Measurements from ENCODE around the gene SGCD. TPM values are rescaled to one million over a fixed set of nuclear protein-coding genes. Genes with fewer than 3 reads are reported as not detected.

Gene SGCD
- polyA plus RNA-seq, 1 donor (not counting 4 experiments of a cell fraction or from before 2014, with no cell fraction given) = not detected

GRCh38 chr5:156515121-156515520 lies 188.2 kb downstream of the SGCD start:
- Histone ChIP-seq H3K9me3 (ENCODE audit: control insufficient read depth, low read depth, low read length) (no peaks in the 10 kb centered on the region), H4K20me1 (ENCODE audit: control insufficient read depth, extremely low read depth, insufficient read depth, low read length) (no peaks in the 10 kb centered on the region), H3K4me3 (ENCODE audit: control insufficient read depth in 2 of 3, extremely low read depth in 1 of 3, insufficient read depth in 2 of 3, low read depth in 1 of 3, low read length in 3 of 3) (no peak overlapping the region), H3K4me1 (ENCODE audit: control insufficient read depth, extremely low read depth, insufficient read depth, low read length) (no peaks in the 10 kb centered on the region), H3K79me2 (ENCODE audit: control insufficient read depth, insufficient read depth, low read length) (no peaks in the 10 kb centered on the region), H3K27ac (ENCODE audit: control insufficient read depth, insufficient read depth, low read length) (no peak overlapping the region), H3K27me3 (ENCODE audit: control insufficient read depth, extremely low read depth, insufficient read depth, low read length) (no peaks in the 10 kb centered on the region), H3K36me3 (ENCODE audit: control insufficient read depth in 2 of 2, extremely low read depth in 1 of 2, insufficient read depth in 2 of 2, low read length in 2 of 2) (no peaks in the 10 kb centered on the region), H3K9me1 (ENCODE audit: control insufficient read depth, extremely low read depth, insufficient read depth, low read length) (no peaks in the 10 kb centered on the region), H2AFZ (ENCODE audit: control insufficient read depth, low read length) (no peak overlapping the region), H3K4me2 (ENCODE audit: control insufficient read depth, extremely low read depth, insufficient read depth, low read depth, low read length) (no peak overlapping the region), H3K9ac (ENCODE audit: control insufficient read depth, extremely low read depth, insufficient read depth, low read length) (no peak overlapping the region)
- dilution Hi-C loops (cut with MboI; ENCODE audit: extremely low pct_ligation_motif_present, low sequenced_read_pairs) = no loop called here
- DNase-seq (ENCODE audit: low read depth, low spot score) (no peak), FAIRE-seq (no peak)
- TF ChIP-seq CTCF (optimal IDR thresholded peaks at IDR 0.05 in 1 of 3, IDR thresholded peaks at IDR 0.05 in 1 of 3, conservative IDR thresholded peaks at IDR 0.05 in 1 of 3; ENCODE audit: extremely low read depth in 1 of 3, insufficient read depth in 2 of 3, low read length in 3 of 3) (no peak), EZH2 (IDR thresholded peaks at IDR 0.05; ENCODE audit: low read length) (no peak)

- DNase-seq (ENCODE audit: low read depth, low spot score) (no peak), FAIRE-seq (no peak)
- Histone ChIP-seq H3K9me3 (ENCODE audit: control insufficient read depth, low read depth, low read length) (no peaks in the 10 kb centered on the region), H3K4me2 (ENCODE audit: control insufficient read depth, extremely low read depth, insufficient read depth, low read depth, low read length) (no peak overlapping the region), H3K9me1 (ENCODE audit: control insufficient read depth, extremely low read depth, insufficient read depth, low read length) (no peaks in the 10 kb centered on the region), H3K4me1 (ENCODE audit: control insufficient read depth, extremely low read depth, insufficient read depth, low read length) (no peaks in the 10 kb centered on the region), H4K20me1 (ENCODE audit: control insufficient read depth, extremely low read depth, insufficient read depth, low read length) (no peaks in the 10 kb centered on the region), H3K9ac (ENCODE audit: control insufficient read depth, extremely low read depth, insufficient read depth, low read length) (no peak overlapping the region), H3K79me2 (ENCODE audit: control insufficient read depth, insufficient read depth, low read length) (no peaks in the 10 kb centered on the region), H3K4me3 (ENCODE audit: control insufficient read depth in 2 of 3, extremely low read depth in 1 of 3, insufficient read depth in 2 of 3, low read depth in 1 of 3, low read length in 3 of 3) (no peak overlapping the region), H3K36me3 (ENCODE audit: control insufficient read depth in 2 of 2, extremely low read depth in 1 of 2, insufficient read depth in 2 of 2, low read length in 2 of 2) (no peaks in the 10 kb centered on the region), H3K27ac (ENCODE audit: control insufficient read depth, insufficient read depth, low read length) (no peak overlapping the region), H2AFZ (ENCODE audit: control insufficient read depth, low read length) (no peak overlapping the region), H3K27me3 (ENCODE audit: control insufficient read depth, extremely low read depth, insufficient read depth, low read length) (no peaks in the 10 kb centered on the region)
- TF ChIP-seq CTCF (optimal IDR thresholded peaks at IDR 0.05 in 1 of 3, IDR thresholded peaks at IDR 0.05 in 1 of 3, conservative IDR thresholded peaks at IDR 0.05 in 1 of 3; ENCODE audit: extremely low read depth in 1 of 3, insufficient read depth in 2 of 3, low read length in 3 of 3) (no peak), EZH2 (IDR thresholded peaks at IDR 0.05; ENCODE audit: low read length) (no peak)
- dilution Hi-C loops (cut with MboI; ENCODE audit: extremely low pct_ligation_motif_present, low sequenced_read_pairs) = no loop called here
Observed at GRCh38 chr5:156515803-156516360, 188.9 kb downstream of the SGCD start.
